Stimulated activated CD4-positive, alpha-beta T cell treated with anti-CD3 and anti-CD28 coated beads, TNF-alpha, amount 100 ng/mL, for 24 hours (primary cell): ENCODE measurements around the gene EPB41L5.

Experiments used
- DNase-seq, 3 experiments: peaks; one replicate each; pipeline ENCODE4 v3.0.0-alpha.2; 2020; ENCODE audit warnings: low read depth in 3 of 3

EPB41L5 gene

GRCh38 chr2:120224735-120225548, 212.1 kb downstream of the EPB41L5 start:
- no peak for DNase-seq

- no peak for DNase-seq
Observed at GRCh38 chr2:120225549-120226065, 212.7 kb downstream of the EPB41L5 start.

DNA sequence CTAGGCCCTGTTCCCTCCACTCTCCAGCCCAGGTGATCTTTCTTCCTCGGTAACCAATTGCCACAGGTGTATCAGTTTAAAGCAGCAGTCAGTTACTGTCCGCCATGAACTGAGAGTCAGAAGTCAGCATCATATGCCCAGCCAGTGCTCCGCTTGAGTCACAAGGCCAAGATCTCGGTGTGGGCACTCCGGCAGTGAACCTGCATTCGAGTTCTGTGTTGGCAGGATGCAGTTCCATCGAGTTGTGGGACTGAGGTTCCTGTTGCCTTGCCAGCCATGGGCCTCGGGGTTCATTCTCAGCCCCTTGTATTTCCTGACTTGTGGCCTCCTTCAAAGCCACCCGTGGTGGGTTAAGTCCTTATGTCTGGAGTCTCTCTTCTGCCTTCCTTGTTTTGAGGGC, 213.4 kb downstream of the EPB41L5 start:
- no peak for DNase-seq

GRCh38 chr2:120227111-120227991, 214.5 kb downstream of the EPB41L5 start:
- peak in 1 of 3 experiments; percentile 28 for DNase-seq

- DNase-seq, result no peak
Observed at GRCh38 chr2:120228503-120228902, 215.6 kb downstream of the EPB41L5 start.
